Activated naive CD4-positive, alpha-beta T cell (primary cell): ENCODE results near the gene LAMA2.

Experiments
- DNase-seq, 4 experiments: peaks; one replicate each; lab custom pipeline; 2025; lab: John Stamatoyannopoulos, UW

The LAMA2 gene

DNA sequence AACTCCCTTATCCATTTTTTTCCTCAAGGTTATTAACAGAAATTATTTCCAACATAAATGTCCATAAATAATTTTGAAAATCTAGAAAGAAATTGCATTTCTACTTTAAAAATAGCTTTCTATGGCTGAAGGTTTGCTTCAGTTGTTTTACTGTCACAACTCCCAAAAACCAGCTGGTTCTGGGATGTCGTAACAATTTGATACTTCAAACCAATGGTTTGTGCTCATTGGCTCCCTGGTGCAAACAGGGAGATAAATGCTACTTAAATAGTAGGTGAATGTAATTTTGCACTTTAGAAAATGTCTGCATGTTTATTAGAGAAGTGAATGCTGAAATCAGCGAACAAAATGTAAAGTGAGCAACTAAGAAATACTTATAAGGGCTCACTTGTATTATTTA, 31.1 kb downstream of the LAMA2 start:
- DNase-seq = no peak

DNA sequence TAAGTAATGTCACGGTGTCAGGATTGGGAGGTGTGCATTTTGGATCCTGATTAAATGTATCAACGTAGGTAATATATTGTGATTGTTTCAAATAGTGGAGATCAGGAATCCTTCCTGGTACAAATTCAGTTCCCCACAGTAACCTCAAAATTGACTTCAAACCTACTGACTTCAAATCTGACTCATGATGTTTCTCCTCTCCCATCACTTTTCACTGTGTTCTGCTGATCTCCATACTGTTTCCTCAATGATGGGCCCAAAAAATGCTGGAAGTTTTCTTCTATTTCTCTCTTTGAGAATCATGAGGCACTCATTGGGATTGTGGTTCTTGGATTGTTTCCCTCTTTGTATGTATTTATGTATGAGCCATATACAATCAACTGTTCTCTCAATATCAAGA, 35.9 kb downstream of the LAMA2 start:
- no peak for DNase-seq

DNA sequence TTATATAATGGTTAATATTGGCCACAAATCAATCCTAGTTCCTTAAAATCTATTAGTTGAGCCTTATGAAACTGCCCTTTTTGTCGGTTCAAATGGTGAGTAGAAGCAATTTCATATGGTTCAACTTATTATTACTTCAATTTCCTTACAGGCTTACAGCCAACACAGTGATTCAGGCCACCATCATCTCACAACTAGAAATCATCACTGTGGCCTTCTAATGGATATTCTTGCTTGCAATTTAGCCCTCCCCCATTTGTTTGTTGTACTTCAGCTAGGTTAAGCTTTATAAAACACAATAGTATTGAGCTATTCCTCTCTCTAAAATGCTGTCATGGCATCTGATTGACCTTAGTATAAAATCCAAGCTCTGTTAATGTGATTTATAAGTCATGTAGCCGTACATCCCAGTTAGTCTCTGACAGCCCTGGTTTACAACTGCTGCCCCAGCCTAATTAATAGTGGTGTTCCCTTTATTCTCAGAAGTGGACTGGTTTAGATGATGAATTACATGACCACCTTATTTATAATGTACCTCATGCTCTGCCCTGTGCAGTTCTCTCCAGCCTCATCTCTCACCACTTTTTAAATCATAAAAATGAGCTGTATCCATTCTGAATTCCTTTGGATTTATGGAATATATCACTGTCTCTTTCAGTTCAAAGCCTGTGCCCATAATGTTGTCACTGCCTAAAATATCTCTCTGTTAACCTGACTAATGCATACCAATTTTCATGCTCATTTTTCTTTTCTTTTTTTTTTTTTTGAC, 36.7 kb downstream of the LAMA2 start:
- no peak for DNase-seq

DNA sequence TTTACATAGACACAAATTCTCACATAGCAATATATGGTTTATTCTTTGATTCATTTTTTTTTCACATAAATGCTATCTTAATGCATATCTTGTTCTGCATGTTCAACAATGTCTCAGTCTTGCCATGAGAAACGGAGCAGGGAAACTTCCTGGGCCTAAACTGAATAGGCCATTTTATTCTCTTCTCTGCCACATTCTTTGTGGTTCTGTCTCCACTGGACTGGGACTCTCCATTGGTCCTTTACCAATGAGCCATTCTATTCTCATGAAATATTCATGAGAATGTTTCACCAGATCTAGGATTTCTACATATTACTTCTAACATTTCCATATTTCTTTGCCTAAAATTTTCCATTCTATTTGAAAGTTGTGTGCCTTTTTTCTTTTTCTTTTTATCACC, 42.8 kb downstream of the LAMA2 start:
- no peak for DNase-seq

DNA sequence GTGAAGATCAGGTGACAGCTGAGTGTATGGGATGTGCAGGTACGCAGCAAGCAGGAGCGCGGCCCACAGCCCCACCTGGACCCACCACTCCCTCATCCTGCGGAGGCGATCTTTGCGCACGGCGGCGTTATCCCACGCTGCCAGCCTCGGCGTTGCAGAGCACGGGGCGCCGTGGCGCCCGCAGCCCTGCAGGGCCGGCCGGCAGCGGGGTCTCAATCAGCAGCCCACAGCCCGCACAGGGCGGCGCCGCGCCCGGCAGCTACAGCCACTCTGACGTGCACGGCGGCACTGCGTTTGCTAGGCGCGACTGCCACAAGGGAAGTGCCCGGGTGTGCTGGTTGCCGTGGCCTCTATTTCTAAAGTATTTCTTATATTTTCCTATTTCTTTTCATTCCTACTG, 46.9 kb downstream of the LAMA2 start:
- DNase-seq = no peak

DNA sequence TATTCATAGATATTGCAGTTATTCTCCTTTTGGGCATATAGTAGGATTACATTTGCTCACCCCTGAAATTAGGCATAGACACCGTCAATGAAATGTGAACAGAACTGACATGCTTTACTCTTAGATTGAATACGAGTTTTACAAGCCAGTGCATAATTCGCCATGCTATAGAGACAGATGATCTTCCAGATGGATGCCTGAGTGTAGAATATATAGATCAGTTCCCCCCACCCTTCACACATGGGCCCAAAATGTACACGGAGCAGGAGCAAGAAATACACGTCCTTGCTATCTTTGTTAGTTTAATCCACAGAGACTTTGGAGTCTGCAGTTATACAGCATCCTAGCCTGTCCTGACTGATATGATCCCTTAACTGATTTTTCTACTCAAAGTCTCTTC, 47.4 kb downstream of the LAMA2 start:
- no peak for DNase-seq

DNA sequence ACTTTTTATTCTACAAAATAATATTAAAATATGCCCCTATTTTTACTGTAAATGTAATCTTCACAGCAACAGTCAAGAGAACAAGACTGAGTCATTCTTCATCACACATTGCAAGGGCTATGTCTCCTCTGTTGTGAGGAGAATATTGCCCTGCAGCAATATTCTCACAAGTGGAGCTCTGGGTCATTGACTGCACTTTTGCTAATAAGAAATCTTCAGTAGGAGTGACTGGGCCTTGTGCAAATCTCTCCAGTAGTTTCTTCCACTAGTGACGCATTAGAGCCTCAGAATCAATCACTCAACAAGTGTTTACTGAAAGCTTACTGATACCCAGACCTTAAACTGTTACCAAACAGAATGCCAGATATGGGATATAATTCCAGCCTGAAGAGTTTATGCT, 49.1 kb downstream of the LAMA2 start:
- no peak for DNase-seq

DNA sequence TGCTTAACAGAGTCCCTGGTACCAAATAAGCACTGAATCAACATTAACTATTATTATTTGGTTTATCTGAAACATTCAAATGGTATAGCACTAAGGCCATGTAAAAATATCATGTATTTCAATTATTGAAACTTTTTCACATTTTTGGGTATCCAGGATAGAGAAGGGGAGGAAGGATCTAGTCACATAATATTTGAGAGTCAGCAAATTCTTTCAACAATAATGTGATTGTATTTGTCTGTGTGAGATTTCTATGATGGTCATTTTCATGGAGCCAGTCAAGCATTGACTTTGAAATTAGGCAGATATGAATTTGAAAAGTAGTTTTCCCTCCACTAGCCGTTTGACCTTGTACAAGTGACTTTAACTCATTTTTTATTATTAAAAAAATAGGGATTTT, 67.9 kb downstream of the LAMA2 start:
- DNase-seq = no peak

DNA sequence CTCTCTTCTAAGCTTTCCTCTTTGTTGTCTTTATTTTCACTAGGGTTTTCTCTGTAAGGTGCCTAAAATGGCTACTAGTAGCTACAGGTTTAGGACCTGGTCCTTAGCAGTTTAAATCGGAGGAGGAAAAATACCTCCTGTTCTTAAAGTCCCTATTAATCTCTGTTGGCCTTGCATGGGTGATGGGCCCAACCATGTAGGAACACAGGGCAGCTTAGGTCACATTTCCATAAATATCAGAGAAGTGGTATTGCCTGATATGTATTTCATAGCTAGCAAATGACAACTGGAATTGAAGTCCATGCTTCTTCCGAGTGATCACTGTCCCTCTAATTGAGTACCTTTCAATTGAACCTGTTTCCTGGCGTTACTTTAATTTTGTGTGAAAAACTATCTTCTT, 70.0 kb downstream of the LAMA2 start:
- no peak for DNase-seq

DNA sequence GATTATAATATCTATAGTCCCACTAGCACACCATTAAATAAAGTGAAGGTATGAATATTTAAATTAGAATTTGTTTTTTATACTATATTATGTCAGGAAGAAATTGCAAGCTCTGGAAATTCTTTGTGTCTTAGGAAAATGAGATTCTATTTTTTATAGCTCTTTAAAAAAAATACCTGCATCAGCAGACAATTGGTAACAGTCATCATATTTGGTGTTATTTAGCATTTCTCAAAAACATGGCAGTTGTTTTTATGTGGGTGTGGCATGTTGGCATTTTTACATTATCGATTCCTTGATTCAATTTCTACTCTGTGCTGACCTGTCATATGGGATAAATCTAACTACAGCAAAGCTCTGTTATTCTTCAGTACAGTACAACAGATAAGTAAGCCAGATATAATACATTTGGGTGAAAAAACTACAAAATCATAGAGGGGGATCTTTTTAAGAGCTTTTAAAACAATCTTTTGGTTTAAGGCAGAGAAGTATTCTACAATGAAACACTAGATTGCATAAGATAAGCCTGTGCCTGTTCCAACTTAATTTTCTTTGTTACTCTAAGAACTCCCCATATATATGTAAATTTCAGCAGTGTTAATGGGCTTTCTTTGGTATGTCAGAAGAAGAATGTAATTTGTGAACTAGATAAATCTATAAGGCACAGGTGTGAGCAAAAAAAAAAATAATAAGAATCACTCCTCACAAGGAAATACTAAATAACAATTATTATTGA, 71.5 kb downstream of the LAMA2 start:
- no peak for DNase-seq

DNA sequence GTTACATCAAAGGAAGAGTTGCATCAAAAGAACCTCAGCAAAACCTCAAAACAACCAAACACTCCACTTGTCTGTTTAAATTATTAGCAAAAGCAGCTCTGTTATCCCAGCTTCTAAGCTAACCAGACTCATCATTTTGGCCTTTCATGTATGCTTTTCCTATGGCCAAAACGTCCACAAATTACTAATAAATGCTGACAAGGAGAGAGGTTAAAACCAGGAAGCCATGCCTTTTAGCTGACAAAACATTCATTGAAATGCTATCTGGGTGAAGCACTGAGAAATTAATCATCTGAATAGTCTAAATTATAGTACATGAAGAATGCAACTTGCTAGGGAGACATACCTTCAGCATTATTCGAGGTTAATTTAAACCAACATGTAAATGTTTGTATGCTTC, 80.6 kb downstream of the LAMA2 start:
- DNase-seq = no peak

DNA sequence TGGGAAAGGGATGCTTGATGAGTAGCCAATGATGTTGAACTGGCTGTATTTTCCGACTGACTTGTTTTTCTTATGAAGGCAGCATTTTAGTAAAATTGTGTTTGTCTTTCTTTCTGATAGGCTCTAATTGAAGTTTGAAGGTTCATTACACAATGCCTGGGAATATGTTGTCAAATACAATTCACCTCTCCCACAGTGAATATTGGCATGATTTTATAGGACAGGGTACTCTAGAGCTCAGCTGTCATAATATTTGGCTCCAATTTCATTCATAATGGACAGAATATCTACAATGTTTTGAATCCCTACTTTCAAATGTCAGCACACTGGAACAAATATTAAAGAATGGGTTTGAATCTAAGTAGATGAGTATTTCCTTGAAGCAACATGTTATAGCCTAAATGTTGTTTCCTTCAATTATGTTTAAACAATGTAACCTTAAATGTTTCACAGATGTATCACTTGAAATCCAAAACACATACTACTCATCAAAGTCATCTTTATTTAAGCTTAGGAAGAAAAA, 81.4 kb downstream of the LAMA2 start:
- DNase-seq = no peak

DNA sequence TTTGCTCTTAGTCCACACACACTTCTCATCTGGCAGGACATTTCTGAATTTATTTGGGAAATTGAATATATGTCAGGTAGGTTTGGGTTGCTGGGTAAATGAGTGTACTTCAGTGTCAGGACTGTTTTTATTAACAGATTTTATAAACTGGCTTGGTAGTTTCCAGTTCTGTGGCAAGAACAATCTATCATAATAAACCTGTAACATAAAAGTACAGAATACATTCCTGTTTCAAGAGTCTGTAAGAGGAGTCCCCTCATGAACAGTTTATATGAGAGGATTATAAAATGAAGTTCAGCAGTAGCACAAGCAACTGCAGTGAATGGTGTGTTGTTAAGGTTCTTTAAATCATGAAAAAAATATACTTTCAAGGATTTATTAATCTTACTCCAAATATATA, 81.8 kb downstream of the LAMA2 start:
- DNase-seq = no peak

DNA sequence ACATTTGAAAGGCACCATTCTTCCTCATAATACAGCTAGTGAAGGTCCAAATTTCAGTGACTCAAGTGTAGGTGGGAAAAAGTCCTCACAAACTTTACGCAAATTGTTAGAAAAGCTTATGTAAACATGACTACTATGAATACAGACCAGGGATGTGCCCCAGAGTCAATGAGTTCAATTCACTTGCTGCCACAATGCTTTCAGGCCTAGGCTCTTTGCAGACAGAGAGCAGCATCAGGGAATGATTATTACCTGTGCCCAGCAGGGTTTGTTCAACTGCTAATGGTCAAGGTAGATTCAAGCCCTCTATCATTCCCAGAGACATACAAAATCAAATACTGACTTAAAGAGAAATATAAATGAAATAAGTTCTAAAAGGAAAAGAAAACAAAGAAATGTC, 84.0 kb downstream of the LAMA2 start:
- DNase-seq = no peak

DNA sequence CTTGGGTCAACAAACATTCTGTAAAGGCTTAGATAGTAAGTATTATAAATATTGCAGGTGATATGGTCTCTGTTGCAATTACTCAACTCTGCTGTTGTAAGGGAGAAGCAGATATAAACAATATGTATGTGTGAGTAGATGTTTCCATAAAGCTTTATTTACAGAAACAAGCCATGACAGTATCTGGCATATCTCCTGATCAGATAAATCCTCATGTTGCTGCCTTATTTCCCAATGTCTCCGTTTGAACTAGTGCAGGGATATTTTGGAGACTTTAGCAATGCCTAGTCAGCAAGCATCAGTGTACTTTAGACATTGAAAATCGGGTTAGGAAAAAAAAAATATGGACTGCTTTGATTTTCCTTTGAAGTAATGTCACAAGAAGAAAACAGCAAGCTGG, 96.1 kb downstream of the LAMA2 start:
- DNase-seq = no peak

DNA sequence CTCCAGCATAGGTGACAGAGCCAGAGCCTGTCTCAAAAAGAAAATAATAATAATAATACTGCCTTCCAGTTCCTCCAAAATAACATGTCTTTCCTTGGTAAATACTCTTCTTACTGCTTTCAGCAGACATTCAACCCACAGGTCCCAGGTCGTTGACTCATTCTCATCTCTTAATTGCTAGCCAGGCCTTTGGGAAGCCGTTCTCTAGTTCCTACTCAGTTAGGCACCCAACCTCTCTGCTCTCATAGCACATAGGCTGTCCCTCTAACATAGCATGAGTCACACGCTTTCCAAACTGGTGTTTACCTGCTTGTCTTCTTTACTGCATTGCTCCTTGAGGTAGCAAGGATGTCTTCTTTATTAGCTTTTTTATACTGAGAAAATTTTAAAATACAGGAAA, 98.8 kb downstream of the LAMA2 start:
- DNase-seq = no peak

DNA sequence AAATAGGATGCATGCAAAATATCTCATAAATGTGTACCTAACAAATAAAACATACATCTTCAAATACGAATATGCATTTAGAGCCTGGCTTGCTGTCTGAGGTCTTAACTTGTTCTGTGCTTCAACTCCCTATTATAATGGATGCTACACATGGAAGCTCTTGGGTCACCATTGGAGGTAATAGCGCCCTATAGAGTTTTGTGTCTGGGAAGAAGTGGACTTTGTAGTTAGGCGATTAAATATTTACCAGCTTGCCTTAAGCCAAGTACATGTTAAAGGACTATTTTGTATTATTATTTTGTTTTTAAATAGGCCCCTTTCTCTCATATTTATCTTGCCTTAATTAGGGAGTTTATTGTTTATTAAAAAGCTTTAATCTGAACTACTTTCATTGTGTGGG, 107.4 kb downstream of the LAMA2 start:
- DNase-seq = no peak

DNA sequence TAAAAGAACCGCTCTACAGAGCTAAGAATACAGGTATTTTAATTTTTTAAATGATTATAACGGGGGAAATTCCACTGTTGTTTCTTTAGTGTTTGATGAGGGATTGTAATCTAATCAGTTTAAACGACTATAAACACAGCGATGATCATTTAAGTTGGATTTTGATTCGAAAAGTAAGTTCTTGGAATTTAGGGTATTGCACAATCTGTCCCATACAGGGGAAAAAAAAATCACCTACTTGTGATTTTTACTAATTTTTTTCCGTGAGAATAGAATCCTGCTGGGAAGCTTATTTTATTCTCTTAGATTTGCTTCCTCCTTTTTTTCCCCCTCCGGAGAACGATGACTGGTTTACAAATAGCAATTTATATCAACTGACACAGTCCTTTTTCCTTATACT, 108.0 kb downstream of the LAMA2 start:
- no peak for DNase-seq

DNA sequence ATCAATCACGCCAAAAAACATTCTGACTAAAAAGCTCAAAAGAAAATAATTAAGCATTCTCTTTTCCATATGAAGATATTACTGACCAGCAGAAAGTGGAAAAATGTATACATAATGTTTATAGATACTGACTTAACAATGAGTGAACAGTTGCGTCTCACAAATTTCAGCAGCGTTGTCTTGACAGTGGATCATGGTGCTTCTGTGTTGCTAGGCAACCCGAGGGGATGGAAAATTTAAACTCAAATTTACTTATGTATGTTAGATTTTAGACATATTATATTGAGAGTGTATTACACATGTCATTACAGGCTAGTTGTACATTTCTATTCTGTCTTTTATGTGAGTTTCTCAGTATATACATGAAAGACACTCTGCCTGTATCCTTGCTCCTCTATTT, 110.2 kb downstream of the LAMA2 start:
- no peak for DNase-seq

DNA sequence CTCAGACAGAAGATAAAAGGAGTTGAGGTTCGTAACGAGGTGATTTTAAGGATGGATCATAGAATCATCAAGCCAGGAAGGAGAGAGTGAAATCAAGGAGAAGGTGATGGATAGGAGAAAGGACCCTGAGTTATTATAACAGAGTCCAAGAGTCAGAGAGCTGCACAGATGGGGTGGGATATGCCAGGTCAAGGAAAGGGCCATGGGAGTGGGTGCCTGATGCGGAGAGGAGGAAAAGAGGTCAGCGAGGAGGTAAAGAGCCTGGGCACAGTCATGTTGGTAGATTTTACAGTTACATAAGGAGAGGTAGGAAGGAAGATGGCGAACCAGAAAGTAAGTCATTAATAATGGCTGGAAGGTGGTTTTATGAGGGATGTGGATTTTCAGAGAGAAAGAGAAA, 114.9 kb downstream of the LAMA2 start:
- no peak for DNase-seq

DNA sequence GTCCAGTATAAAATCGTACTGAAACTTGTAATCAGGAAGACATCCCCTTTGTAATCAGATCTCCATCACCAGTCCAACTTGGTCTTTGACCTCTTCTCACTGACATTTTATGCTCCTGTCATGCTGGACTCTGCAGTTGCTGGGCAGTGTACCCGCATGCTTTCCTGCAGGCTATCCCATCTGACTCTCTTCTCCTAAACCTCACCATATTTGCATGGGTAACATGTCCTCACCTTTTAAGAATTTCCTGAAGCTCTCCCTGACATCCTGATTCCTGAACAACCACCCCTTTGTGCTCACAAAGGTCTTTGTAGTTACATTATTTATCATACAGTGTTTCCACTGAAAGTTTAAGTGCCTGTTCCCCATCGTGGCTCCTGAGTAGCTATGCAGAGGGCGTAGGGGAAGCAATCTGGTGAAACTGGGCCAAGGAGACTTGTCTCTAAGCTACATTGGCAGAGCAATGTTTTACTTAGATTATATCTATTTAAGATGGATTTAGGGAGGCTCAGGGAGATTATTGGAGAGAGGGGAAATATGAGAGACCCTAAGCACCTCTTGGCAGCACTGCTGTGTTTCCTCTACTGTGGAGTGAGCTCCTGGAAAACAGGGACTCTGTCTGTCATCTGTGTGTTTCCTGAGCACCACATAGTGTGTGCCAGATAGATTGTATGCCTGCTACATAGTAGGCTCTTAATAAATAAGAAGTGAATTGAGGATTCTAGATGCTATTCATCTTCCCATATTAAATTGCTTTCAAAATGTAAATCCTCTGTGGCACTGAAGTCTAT, 124.0 kb downstream of the LAMA2 start:
- DNase-seq = no peak

DNA sequence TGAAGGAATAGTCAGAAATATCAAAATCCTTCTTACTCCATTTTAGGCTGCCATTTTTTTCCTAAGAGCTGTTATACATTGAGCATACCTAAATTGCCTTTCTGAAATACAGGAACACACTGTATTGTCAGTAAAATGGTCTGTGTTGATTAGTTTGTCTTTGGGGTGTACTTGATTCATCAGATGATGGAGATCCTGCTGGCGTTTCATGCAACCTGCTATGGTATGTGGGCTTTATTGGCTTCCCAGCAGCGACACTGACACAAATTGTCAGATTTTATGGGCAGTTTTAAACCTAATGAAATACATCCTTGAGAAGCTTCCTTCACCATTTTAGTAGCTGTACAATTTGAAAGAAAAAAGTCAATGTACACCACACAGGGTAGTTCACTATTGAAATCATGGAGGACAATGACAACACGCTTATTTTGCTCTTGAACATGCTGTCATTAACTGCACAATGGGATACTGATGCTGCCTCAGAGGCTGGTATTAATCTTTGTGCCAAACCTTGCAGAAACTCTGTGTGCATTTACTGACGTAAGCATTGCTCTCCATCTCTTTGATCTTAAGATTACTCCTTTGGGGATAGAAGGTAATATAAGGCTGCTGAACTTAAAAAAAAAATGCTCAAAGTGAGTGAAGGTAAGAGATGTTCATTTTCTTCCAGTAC, 124.9 kb downstream of the LAMA2 start:
- no peak for DNase-seq
